ENCODE results near the gene ATRN. TPM values are rescaled to one million over a fixed set of nuclear protein-coding genes. Genes with fewer than 3 reads are reported as not detected.

ATRN gene
- total and polyA plus RNA-seq, 2 of the 8 experiments (the other 6 are each of a cell fraction or from before 2014, with no cell fraction given): 12.0 to 17.4 TPM

- TF ChIP-seq CBX8 (IDR thresholded peaks at IDR 0.05; ENCODE audit: borderline replicate concordance, low read depth, low read length) (no peak), RBBP5 (IDR thresholded peaks at IDR 0.05; ENCODE audit: borderline replicate concordance, low read depth, low read length) (no peak), RAD21 (IDR thresholded peaks at IDR 0.05 in 1 of 2, conservative IDR thresholded peaks at IDR 0.05 in 1 of 2; ENCODE audit: low read depth in 2 of 2, low read length in 2 of 2) (no peak), KDM1A (IDR thresholded peaks at IDR 0.05; ENCODE audit: borderline replicate concordance, low read length) (no peak), NANOG (IDR thresholded peaks at IDR 0.05; ENCODE audit: insufficient read depth, low read depth, low read length, poor library complexity, severe bottlenecking) (no peak), ATF2 (IDR thresholded peaks at IDR 0.05; ENCODE audit: low read length) (no peak)
These were observed 164.5 kb downstream of the ATRN start (continued) for GRCh38 chr20:3635346-3635745.

All from H1 (cell line).